LNCaP clone FGC (cell line): ENCODE measurements around the gene LTA4H.

ENCODE experiments used
- DNase-seq: peaks from one replicate; pipeline ENCODE4 v3.0.0-alpha.2; 2011; ENCODE audit warnings: low read depth
- H3K4me3 ChIP-seq: 2 replicates; pipeline ENCODE4 v1.5.1; 2011; ENCODE audit warnings: mild to moderate bottlenecking, low read depth, low read length, control low read depth
- CTCF ChIP-seq: IDR thresholded peaks from 2 replicates; pipeline ENCODE4 v1.5.1; 2012; ENCODE audit warnings: mild to moderate bottlenecking; ENCODE audit not compliant: control insufficient read depth, insufficient read depth; ENCODE audit errors: extremely low read depth

Gene LTA4H

GRCh38 chr12:96056646-96057455 lies 21.5 kb upstream of the LTA4H start:
- TF ChIP-seq CTCF, result no peak
- no peak overlapping the region for H3K4me3 ChIP-seq
- no peak for DNase-seq

GRCh38 chr12:96054244-96054610 lies 18.8 kb upstream of the LTA4H start:
- no peak overlapping the region for H3K4me3 ChIP-seq
- DNase-seq, result no peak
- no peak for TF ChIP-seq CTCF

- TF ChIP-seq CTCF, result no peak
- no peak for DNase-seq
- no peak overlapping the region for H3K4me3 ChIP-seq
Measured at GRCh38 chr12:96053476-96054243, 18.3 kb upstream of the LTA4H start.

- DNase-seq, result no peak
- TF ChIP-seq CTCF, result no peak
- H3K4me3 ChIP-seq, result no peak overlapping the region
Measured at GRCh38 chr12:96051756-96052485, 16.5 kb upstream of the LTA4H start.

GRCh38 chr12:96050139-96050538 lies 14.8 kb upstream of the LTA4H start:
- no peak for DNase-seq
- no peak overlapping the region for H3K4me3 ChIP-seq
- no peak for TF ChIP-seq CTCF

- TF ChIP-seq CTCF, result no peak
- no peak overlapping the region for H3K4me3 ChIP-seq
- DNase-seq, result no peak
Measured at GRCh38 chr12:96049101-96049500, 13.7 kb upstream of the LTA4H start.
